HEK293 (cell line): ENCODE results near the gene C3orf52.
A peak's percentile ranks its signal among the peaks of the same experiment; 100 is the strongest.

ENCODE experiments used
- CTCF ChIA-PET: fragments of 350-600 bp; formaldehyde crosslinking; extraction: SDS; loops from one replicate; lab custom pipeline; 2021; ENCODE audit warnings: antibody characterized with exemption; lab: Yijun Ruan, JAX
- POLR2A ChIA-PET: fragments of 300-600 bp; formaldehyde crosslinking; extraction: SDS; loops from one replicate; lab custom pipeline; 2020; ENCODE audit warnings: antibody characterized with exemption, inconsistent platforms; lab: Yijun Ruan, JAX
- H3K27ac ChIP-seq: fragments of 200-500 bp; sonication (Bioruptor generic); 2 replicates; pipeline ENCODE4 v1.5.1; 2014; ENCODE audit warnings: low read depth, low read length, control low read depth, inconsistent platforms; ENCODE audit errors: extremely low read depth
- H3K36me3 ChIP-seq, 2 experiments: fragments of 200-500 bp in 1 of 2; sonication (Bioruptor generic) in 1 of 2; 1 replicate in 1 of 2; 2 replicates in 1 of 2; pipeline ENCODE4 v1.5.1; 2014 to 2017; ENCODE audit warnings: inconsistent platforms in 2 of 2, low read length in 2 of 2; ENCODE audit not compliant: control insufficient read depth in 2 of 2, insufficient read depth in 1 of 2
- H3K4me1 ChIP-seq: fragments of 200-500 bp; sonication (Bioruptor generic); 2 replicates; pipeline ENCODE4 v1.5.1; 2014; ENCODE audit warnings: mild to moderate bottlenecking, low read length, inconsistent platforms; ENCODE audit not compliant: control insufficient read depth, insufficient read depth
- H3K4me3 ChIP-seq: 2 replicates; pipeline ENCODE4 v1.5.1; 2011; ENCODE audit warnings: low read depth, mild to moderate bottlenecking, control low read depth, low read length, moderate library complexity
- H3K9me3 ChIP-seq: fragments of 200-500 bp; sonication (Bioruptor generic); 2 replicates; pipeline ENCODE4 v1.5.1; 2014; ENCODE audit warnings: low read depth, low read length, inconsistent platforms; ENCODE audit not compliant: control insufficient read depth, insufficient read depth
- FEZF1 ChIP-seq: fragments of 450-650 bp; formaldehyde crosslinking; IDR thresholded peaks from 2 replicates; pipeline ENCODE4 v1.5.1; 2016; ENCODE audit warnings: missing biosample characterization, missing genetic modification characterization
- GLI4 ChIP-seq: fragments of 450-650 bp; formaldehyde crosslinking; IDR thresholded peaks from 2 replicates; pipeline ENCODE4 v1.5.1; 2016; ENCODE audit warnings: missing biosample characterization, missing genetic modification characterization
- HOXD13 ChIP-seq: sonication (generic); formaldehyde crosslinking; IDR thresholded peaks from 2 replicates; pipeline ENCODE4 v1.8.0; 2022; ENCODE audit warnings: missing genetic modification reagents, borderline replicate concordance
- OSR2 ChIP-seq: fragments of 450-650 bp; formaldehyde crosslinking; IDR thresholded peaks from 2 replicates; pipeline ENCODE4 v1.5.1; 2016; ENCODE audit warnings: missing biosample characterization, missing genetic modification characterization
- PATZ1 ChIP-seq: fragments of 450-650 bp; formaldehyde crosslinking; IDR thresholded peaks from 2 replicates; pipeline ENCODE4 v1.5.1; 2016; ENCODE audit warnings: missing biosample characterization, missing genetic modification characterization
- PBX3 ChIP-seq: sonication (generic); formaldehyde crosslinking; IDR thresholded peaks from 2 replicates; pipeline ENCODE4 v1.8.1; 2022; ENCODE audit warnings: mild to moderate bottlenecking, moderate library complexity, missing genetic modification reagents
- PRDM2 ChIP-seq: fragments of 450-650 bp; formaldehyde crosslinking; IDR thresholded peaks from 2 replicates; pipeline ENCODE4 v1.5.1; 2016; ENCODE audit warnings: missing biosample characterization, missing genetic modification characterization, borderline replicate concordance
- PRDM6 ChIP-seq: fragments of 450-650 bp; formaldehyde crosslinking; IDR thresholded peaks from 2 replicates; pipeline ENCODE4 v1.5.1; 2017; ENCODE audit warnings: missing biosample characterization, missing genetic modification characterization
- WT1 ChIP-seq: fragments of 450-650 bp; formaldehyde crosslinking; IDR thresholded peaks from 2 replicates; pipeline ENCODE4 v1.5.1; 2016; ENCODE audit warnings: missing biosample characterization, missing genetic modification characterization
- ZBTB21 ChIP-seq: fragments of 450-650 bp; formaldehyde crosslinking; IDR thresholded peaks from 2 replicates; pipeline ENCODE4 v1.5.1; 2017; ENCODE audit warnings: missing biosample characterization, missing genetic modification characterization
- ZFP69B ChIP-seq: fragments of 450-650 bp; formaldehyde crosslinking; IDR thresholded peaks from 2 replicates; pipeline ENCODE4 v1.5.1; 2016; ENCODE audit warnings: missing biosample characterization, missing genetic modification characterization
- ZNF112 ChIP-seq: fragments of 450-650 bp; formaldehyde crosslinking; IDR thresholded peaks from 2 replicates; pipeline ENCODE4 v1.5.0; 2017; ENCODE audit warnings: missing biosample characterization, missing genetic modification characterization
- ZNF175 ChIP-seq: fragments of 450-650 bp; formaldehyde crosslinking; IDR thresholded peaks from 2 replicates; pipeline ENCODE4 v1.5.1; 2016; ENCODE audit warnings: missing biosample characterization, missing genetic modification characterization
- ZNF202 ChIP-seq: fragments of 450-650 bp; formaldehyde crosslinking; IDR thresholded peaks from 2 replicates; pipeline ENCODE4 v1.5.1; 2016; ENCODE audit warnings: missing biosample characterization, missing genetic modification characterization, borderline replicate concordance
- ZNF266 ChIP-seq: fragments of 450-650 bp; formaldehyde crosslinking; IDR thresholded peaks from 2 replicates; pipeline ENCODE4 v1.5.1; 2016; ENCODE audit warnings: missing biosample characterization, missing genetic modification characterization, low read depth
- ZNF501 ChIP-seq: fragments of 450-650 bp; formaldehyde crosslinking; IDR thresholded peaks from 2 replicates; pipeline ENCODE4 v1.5.1; 2016; ENCODE audit warnings: missing biosample characterization, missing genetic modification characterization
- ZNF623 ChIP-seq: fragments of 450-650 bp; formaldehyde crosslinking; IDR thresholded peaks from 2 replicates; pipeline ENCODE4 v1.5.1; 2016; ENCODE audit warnings: missing biosample characterization, missing genetic modification characterization
- ZNF677 ChIP-seq: fragments of 450-650 bp; IDR thresholded peaks from 2 replicates; pipeline ENCODE4 v1.5.0; 2018; ENCODE audit warnings: missing biosample characterization, mild to moderate bottlenecking, missing genetic modification characterization, moderate library complexity
- ZNF747 ChIP-seq: fragments of 450-650 bp; formaldehyde crosslinking; IDR thresholded peaks from 2 replicates; pipeline ENCODE4 v1.5.1; 2016; ENCODE audit warnings: missing biosample characterization, missing genetic modification characterization
- ZNF768 ChIP-seq: fragments of 450-650 bp; formaldehyde crosslinking; IDR thresholded peaks from 2 replicates; pipeline ENCODE4 v1.5.1; 2018; ENCODE audit warnings: missing biosample characterization, mild to moderate bottlenecking, missing genetic modification characterization

Gene C3orf52

GRCh38 chr3:112123548-112123947, 37.4 kb downstream of the C3orf52 start:
- TF ChIP-seq ZNF175 (tag by site-specific recombination): no peak
- TF ChIP-seq ZNF202 (tag by site-specific recombination): no peak
- TF ChIP-seq ZBTB21: no peak
- TF ChIP-seq ZNF747 (tag by site-specific recombination): no peak
- no peak for TF ChIP-seq ZNF677 (tag by site-specific recombination)
- TF ChIP-seq GLI4: no peak
- no peak for TF ChIP-seq PATZ1 (tag by site-specific recombination)
- no peak for TF ChIP-seq WT1 (tag by site-specific recombination)
- TF ChIP-seq ZFP69B: no peak
- TF ChIP-seq PBX3 (CRISPR knock-in tag): no peak
- no peak for TF ChIP-seq ZNF266 (tag by site-specific recombination)
- TF ChIP-seq ZNF112: no peak
- H3K36me3 ChIP-seq: peaks cover 0 to 28% of the 10 kb centered on the region in 2 experiments; a peak in 1 of 3 replicates
- H3K9me3 ChIP-seq: no peaks in the 10 kb centered on the region
- no peak overlapping the region for H3K4me3 ChIP-seq
- H3K27ac ChIP-seq: no peak overlapping the region
- 0 out of 2 replicates have a peak, but pooled peaks cover 6% of the 10 kb centered on the region for H3K4me1 ChIP-seq
- CTCF ChIA-PET: interaction anchor here (1.2 to 1.9 kb wide), 2 partner anchors 12 kb away, joined by 4 to 6 read pairs; no protein-coding TSS in a partner anchor
- POLR2A ChIA-PET: no interaction called here

- POLR2A ChIA-PET: interaction anchor here (1.0 kb wide), 1 partner anchor 13 kb away, joined by 3 read pairs; no protein-coding TSS in a partner anchor
- H3K9me3 ChIP-seq: no peaks in the 10 kb centered on the region
- no peak for TF ChIP-seq ZNF623 (tag by site-specific recombination)
- CTCF ChIA-PET: interaction anchor here (1.0 to 1.9 kb wide), 3 partner anchors 11 to 14 kb away, joined by 3 to 6 read pairs (median 4); no protein-coding TSS in a partner anchor
- H3K4me1 ChIP-seq: 0 out of 2 replicates have a peak, but pooled peaks cover 6% of the 10 kb centered on the region
- H3K4me3 ChIP-seq: no peak overlapping the region
- H3K27ac ChIP-seq: no peak overlapping the region
- peaks cover 0 to 18% of the 10 kb centered on the region in 2 experiments; a peak in 1 of 3 replicates for H3K36me3 ChIP-seq
Measured at GRCh38 chr3:112124907-112125607, 38.9 kb downstream of the C3orf52 start.

GRCh38 chr3:112126511-112126911, 40.3 kb downstream of the C3orf52 start:
- ChIA-PET CTCF (interaction anchor here (1.4 kb wide), 1 partner anchor 15 kb away, joined by 3 read pairs; no protein-coding TSS in a partner anchor), POLR2A (no interaction called here)
- peaks cover 0 to 22% of the 10 kb centered on the region in 2 experiments; a peak in 1 of 3 replicates for H3K36me3 ChIP-seq
- H3K4me1 ChIP-seq: 0 out of 2 replicates have a peak, but pooled peaks cover 6% of the 10 kb centered on the region
- H3K9me3 ChIP-seq: no peaks in the 10 kb centered on the region
- no peak overlapping the region for H3K27ac ChIP-seq
- no peak overlapping the region for H3K4me3 ChIP-seq
- no peak for TF ChIP-seq OSR2 (tag by site-specific recombination)
- TF ChIP-seq ZNF501 (tag by site-specific recombination): no peak
- 0 out of 2 replicates have a peak, but pooled peaks have one; percentile 9 for TF ChIP-seq FEZF1 (tag by site-specific recombination)
- no peak for TF ChIP-seq PRDM2 (tag by site-specific recombination)
- TF ChIP-seq PRDM6 (tag by site-specific recombination): 0 out of 2 replicates have a peak, but pooled peaks have one; percentile 36
- TF ChIP-seq ZNF768 (tag by site-specific recombination): no peak
- TF ChIP-seq ZNF623 (tag by site-specific recombination): no peak
- no peak for TF ChIP-seq ZNF747 (tag by site-specific recombination)
- 0 out of 2 replicates have a peak, but pooled peaks have one; percentile 34 for TF ChIP-seq HOXD13 (CRISPR knock-in tag)
